ENCODE data around the gene RSAD2. TPM values are rescaled to one million over a fixed set of nuclear protein-coding genes. Genes with fewer than 3 reads are reported as not detected.

The RSAD2 gene
- total RNA-seq, 2 donors from 2014 or later: 2.7 to 11.1 TPM

- Mint-ChIP-seq H3K9me3 (no peaks in the 10 kb centered on the region), H3K36me3 (peaks cover 30 to 43% of the 10 kb centered on the region in 2 donors), H3K27ac (no peak overlapping the region)
- ATAC-seq: no peak
- no peak for DNase-seq (ENCODE audit: low spot score in 2 of 2)
Observed at GRCh38 chr2:6940820-6941219, 63.2 kb downstream of the RSAD2 start.

- Mint-ChIP-seq H3K9me3 (no peaks in the 10 kb centered on the region), H3K36me3 (peaks cover 30 to 44% of the 10 kb centered on the region in 2 donors), H3K27ac (peak overlapping the region in 1 of 2 donors; percentile 11)
- no peak for DNase-seq (ENCODE audit: low spot score in 2 of 2)
- no peak for ATAC-seq
Observed at GRCh38 chr2:6941299-6942046, 63.9 kb downstream of the RSAD2 start.

GRCh38 chr2:6942848-6943247 lies 65.3 kb downstream of the RSAD2 start:
- H3K9me3 Mint-ChIP-seq: no peaks in the 10 kb centered on the region
- no peak for DNase-seq (ENCODE audit: low spot score in 2 of 2)
- peaks cover 33 to 47% of the 10 kb centered on the region in 2 donors for H3K36me3 Mint-ChIP-seq
- H3K27ac Mint-ChIP-seq: peak overlapping the region; percentile 11 to 76
- ATAC-seq: no peak

GRCh38 chr2:6943523-6943922 lies 65.9 kb downstream of the RSAD2 start:
- Mint-ChIP-seq H3K9me3 (no peaks in the 10 kb centered on the region), H3K27ac (peak overlapping the region in 1 of 2 donors; percentile 11), H3K36me3 (peaks cover 35 to 54% of the 10 kb centered on the region in 2 donors)
- ATAC-seq (no peak), DNase-seq (ENCODE audit: low spot score in 2 of 2) (no peak)

GRCh38 chr2:6943971-6944370 lies 66.4 kb downstream of the RSAD2 start:
- DNase-seq (ENCODE audit: low spot score in 2 of 2) (no peak), ATAC-seq (no peak)
- H3K27ac Mint-ChIP-seq: no peak overlapping the region
- H3K36me3 Mint-ChIP-seq: peaks cover 35 to 58% of the 10 kb centered on the region in 2 donors
- no peaks in the 10 kb centered on the region for H3K9me3 Mint-ChIP-seq

GRCh38 chr2:6944555-6944954 lies 67.0 kb downstream of the RSAD2 start:
- Mint-ChIP-seq H3K36me3 (peaks cover 35 to 58% of the 10 kb centered on the region in 2 donors), H3K9me3 (no peaks in the 10 kb centered on the region), H3K27ac (no peak overlapping the region)
- no peak for ATAC-seq
- DNase-seq (ENCODE audit: low spot score in 2 of 2): no peak

- peak; percentile 7 to 63 for ATAC-seq
- Mint-ChIP-seq H3K27ac (peak overlapping the region; percentile 17 to 21), H3K9me3 (no peaks in the 10 kb centered on the region), H3K36me3 (peaks cover 35 to 58% of the 10 kb centered on the region in 2 donors)
- DNase-seq (ENCODE audit: low spot score in 2 of 2): no peak
Observed at GRCh38 chr2:6945087-6945813, 67.7 kb downstream of the RSAD2 start.

- peaks cover 34 to 57% of the 10 kb centered on the region in 2 donors for H3K36me3 Mint-ChIP-seq
- H3K27ac Mint-ChIP-seq: peak overlapping the region; percentile 3 to 21
- DNase-seq (ENCODE audit: low spot score in 2 of 2) (no peak), ATAC-seq (no peak)
- H3K9me3 Mint-ChIP-seq: no peaks in the 10 kb centered on the region
Observed at GRCh38 chr2:6945821-6946220, 68.2 kb downstream of the RSAD2 start.

GRCh38 chr2:6946722-6947121 lies 69.1 kb downstream of the RSAD2 start:
- Mint-ChIP-seq H3K9me3 (no peaks in the 10 kb centered on the region), H3K36me3 (peaks cover 25 to 48% of the 10 kb centered on the region in 2 donors), H3K27ac (no peak overlapping the region)
- peak in 1 of 2 donors; percentile 54 for ATAC-seq
- DNase-seq (ENCODE audit: low spot score in 2 of 2): no peak

Other genes with a start within 250 kb of the RSAD2 start
- 10 to 100 TPM in 1 of 2 donors, 1 to 10 TPM in 1; 1.6 to 13.6 TPM for gene CMPK2, start 11.9 kb upstream of the RSAD2 start, total RNA-seq
- 10 to 100 TPM; 49.3 to 57.5 TPM for gene RNF144A, start 39.6 kb downstream of the RSAD2 start, total RNA-seq

Measured in activated naive CD4-positive, alpha-beta T cell treated with anti-CD3 and anti-CD28 coated beads, Interleukin-2, amount 50 U/mL, for 72 hours (primary cell).